Stomach (tissue), 9 donors: ENCODE results near the gene GALNT18. TPM values are rescaled to one million over a fixed set of nuclear protein-coding genes. Genes with fewer than 3 reads are reported as not detected.

Experiments used
- DNase-seq, 2 donors: peaks; one replicate each; pipeline versions ENCODE4 v3.0.0 to v3.0.0-alpha.2; 2013 to 2019
- H3K27ac ChIP-seq, 5 donors: fragments of 200-600 bp in 4 of 5; sonication (generic) in 4 of 5; one replicate each; pipeline ENCODE4 v1.5.1; 2013 to 2019; ENCODE audit warnings: mild to moderate bottlenecking in 1 of 5, moderate library complexity in 1 of 5
- H3K27me3 ChIP-seq, 3 donors: fragments of 200-600 bp; sonication (generic); one replicate each; pipeline ENCODE4 v1.5.1; 2017 to 2019; ENCODE audit warnings: mixed run types in 1 of 3
- H3K36me3 ChIP-seq, 4 donors: fragments of 200-600 bp; sonication (generic); 1 replicate in 3 of 4; 2 replicates in 1 of 4; pipeline ENCODE4 v1.5.1; 2016 to 2019
- H3K4me1 ChIP-seq, 4 donors: fragments of 200-600 bp; sonication (generic); one replicate each; pipeline ENCODE4 v1.5.1; 2016 to 2019
- H3K4me3 ChIP-seq, 4 donors: fragments of 200-600 bp; sonication (generic) in 3 of 4; one replicate each; pipeline ENCODE4 v1.5.1; 2016 to 2019; ENCODE audit warnings: mild to moderate bottlenecking in 1 of 4
- H3K9me3 ChIP-seq, 4 donors: fragments of 200-600 bp; sonication (generic); one replicate each; pipeline ENCODE4 v1.5.1; 2016 to 2019
- CTCF ChIP-seq, 7 experiments: fragments of 450-650 bp in 4 of 7; fragments of 200-600 bp in 3 of 7; sonication (generic) in 3 of 7; IDR thresholded peaks; one replicate each; pipeline ENCODE4 v1.5.1; 2016 to 2019; ENCODE audit warnings: antibody characterized with exemption in 7 of 7, control low read depth in 2 of 7, mild to moderate bottlenecking in 1 of 7
- EP300 ChIP-seq: sonication (generic); formaldehyde crosslinking; IDR thresholded peaks from one replicate; pipeline ENCODE4 v1.6.1; 2017; ENCODE audit warnings: antibody characterized with exemption
- POLR2A ChIP-seq, 4 donors: fragments of 450-650 bp; IDR thresholded peaks; one replicate each; pipeline ENCODE4 v1.6.1; 2016; ENCODE audit warnings: antibody characterized with exemption in 4 of 4, control low read depth in 2 of 4, mild to moderate bottlenecking in 1 of 4, moderate library complexity in 1 of 4
- POLR2AphosphoS5 ChIP-seq, 3 donors: sonication (generic); formaldehyde crosslinking; IDR thresholded peaks; one replicate each; pipeline ENCODE4 v1.6.1; 2016; ENCODE audit warnings: antibody characterized with exemption in 3 of 3
- WGBS, 5 donors: extraction: QIAGEN DNeasy Blood & Tissue Kit in 3 of 5; methylation state at CpG; one replicate each; pipeline versions ENCODE4 v1.1.5 to v1.1.7; 2013 to 2018; 5-methylcytosine and 5-hydroxymethylcytosine counted together
- intact Hi-C: fragments of 100-400 bp; cut with DNase I; formaldehyde crosslinking; loops from one replicate; pipeline ENCODE4 v1.15.1; 2023; ENCODE audit warnings: low total_unique reads
- polyA plus RNA-seq, 3 donors: library from polyadenylated mRNA; stranded (reverse); fragments of 200-250 nt; gene quantifications; one replicate each; pipeline ENCODE4 v1.2.3, GENCODE V29; 2013
- total RNA-seq, 5 donors: library from RNA; depleted of rRNA; stranded (reverse); fragments of >200 nt; gene quantifications; one replicate each; pipeline versions ENCODE4 v1.1.0 to v1.2.3, GENCODE V29; 2014 to 2016
- donor health status: healthy with polysubstance abuse.
- donor health status: Bipolar disorder and iron deficiency.
- donor health status: healthy.

Gene GALNT18
- total and polyA plus RNA-seq, 8 donors: 0.58 to 16.1 (median 2.7) TPM

- Histone ChIP-seq H3K27ac (peak overlapping the region in 2 of 5 donors; percentile 5 to 38), H3K36me3 (no peaks in the 10 kb centered on the region), H3K4me1 (peaks cover 0 to 21% (median 11%) of the 10 kb centered on the region in 4 donors), H3K27me3 (no peaks in the 10 kb centered on the region), H3K9me3 (no peaks in the 10 kb centered on the region), H3K4me3 (no peak overlapping the region)
- no peak for DNase-seq
- WGBS, 5 donors: 39 to 50% (median 47%) methylated on average over 5 of the region's 5 CpGs
- TF ChIP-seq POLR2AphosphoS5 (IDR thresholded peaks at IDR 0.05) (no peak), EP300 (no peak), CTCF (IDR thresholded peaks at IDR 0.05) (no peak), POLR2A (IDR thresholded peaks at IDR 0.05) (no peak)
- intact Hi-C loops: no loop called here
These were observed 194.3 kb downstream of the GALNT18 start for GRCh38 chr11:11427542-11427941.

GRCh38 chr11:11427140-11427539, 194.7 kb downstream of the GALNT18 start:
- Histone ChIP-seq H3K4me1 (peaks cover 0 to 24% (median 13%) of the 10 kb centered on the region in 4 donors), H3K9me3 (no peaks in the 10 kb centered on the region), H3K27ac (peak overlapping the region in 2 of 5 donors; percentile 5 to 38), H3K27me3 (no peaks in the 10 kb centered on the region), H3K4me3 (no peak overlapping the region), H3K36me3 (no peaks in the 10 kb centered on the region)
- TF ChIP-seq POLR2AphosphoS5 (IDR thresholded peaks at IDR 0.05) (no peak), POLR2A (IDR thresholded peaks at IDR 0.05) (no peak), EP300 (no peak), CTCF (IDR thresholded peaks at IDR 0.05) (no peak)
- WGBS, 5 donors: 33 to 58% (median 42%) methylated on average over 9 of the region's 9 CpGs
- peak in 1 of 2 donors; percentile 50 for DNase-seq
- intact Hi-C loops: no loop called here

- Histone ChIP-seq H3K27me3 (no peaks in the 10 kb centered on the region), H3K4me1 (peaks cover 0 to 31% (median 14%) of the 10 kb centered on the region in 4 donors), H3K4me3 (no peak overlapping the region), H3K27ac (peak overlapping the region in 1 of 5 donors; percentile 38), H3K9me3 (no peaks in the 10 kb centered on the region), H3K36me3 (no peaks in the 10 kb centered on the region)
- 78 to 83% (median 83%) methylated on average over 4 of the region's 4 CpGs for WGBS, 5 donors
- DNase-seq: no peak
- TF ChIP-seq POLR2A (IDR thresholded peaks at IDR 0.05): no peak
- no peak for TF ChIP-seq EP300
- no peak for TF ChIP-seq CTCF (IDR thresholded peaks at IDR 0.05)
- no peak for TF ChIP-seq POLR2AphosphoS5 (IDR thresholded peaks at IDR 0.05)
- intact Hi-C loops: no loop called here
These were observed 195.4 kb downstream of the GALNT18 start for GRCh38 chr11:11426226-11426952.

GRCh38 chr11:11425806-11426205, 196.0 kb downstream of the GALNT18 start:
- Histone ChIP-seq H3K27me3 (no peaks in the 10 kb centered on the region), H3K4me3 (no peak overlapping the region), H3K4me1 (peaks cover 0 to 36% (median 16%) of the 10 kb centered on the region in 4 donors), H3K36me3 (no peaks in the 10 kb centered on the region), H3K9me3 (no peaks in the 10 kb centered on the region), H3K27ac (no peak overlapping the region)
- no peak for DNase-seq
- TF ChIP-seq POLR2AphosphoS5 (IDR thresholded peaks at IDR 0.05) (no peak), CTCF (IDR thresholded peaks at IDR 0.05) (no peak)
- 91 to 95% (median 92%) methylated on average over 3 to 5 of the region's 5 CpGs for WGBS, 5 donors
- intact Hi-C loops: no loop called here
